Progenitor cell of endocrine pancreas (in vitro differentiated cells): Measurements from ENCODE around the gene PTGR3. TPM values are rescaled to one million over a fixed set of nuclear protein-coding genes. Genes with fewer than 3 reads are reported as not detected.
A peak's percentile ranks its signal among the peaks of the same experiment; 100 is the strongest.

ENCODE experiments used
- DNase-seq: peaks from one replicate; pipeline ENCODE4 v3.0.0; 2021; ENCODE audit warnings: low spot score; ENCODE audit not compliant: unreplicated experiment
- H3K27ac Mint-ChIP-seq: 2 replicates; pipeline ENCODE4 v1.8.0; 2021; ENCODE audit warnings: mild to moderate bottlenecking, moderate library complexity, mixed read lengths
- H3K27me3 Mint-ChIP-seq: 2 replicates; pipeline ENCODE4 v1.8.0; 2021; ENCODE audit warnings: mixed read lengths
- H3K36me3 Mint-ChIP-seq: 2 replicates; pipeline ENCODE4 v1.8.0; 2022; ENCODE audit warnings: mixed read lengths; ENCODE audit not compliant: insufficient read depth
- H3K4me1 Mint-ChIP-seq: 2 replicates; pipeline ENCODE4 v1.8.0; 2021; ENCODE audit warnings: low read depth, mixed read lengths
- H3K4me3 Mint-ChIP-seq: 2 replicates; pipeline ENCODE4 v1.8.0; 2021; ENCODE audit warnings: low read depth, mild to moderate bottlenecking, moderate library complexity, mixed read lengths
- H3K9me3 Mint-ChIP-seq: 2 replicates; pipeline ENCODE4 v1.8.0; 2021; ENCODE audit warnings: low read depth, mixed read lengths
- CTCF ChIP-seq: fragments of 200-600 bp; sonication (generic); IDR thresholded peaks from one replicate; pipeline ENCODE4 v1.5.0; 2021; ENCODE audit warnings: antibody characterized with exemption, mild to moderate bottlenecking; ENCODE audit not compliant: unreplicated experiment
- long read RNA-seq: library from polyadenylated mRNA; unstranded; transcript quantifications from one replicate; pipeline ENCODE4 v2.0.0, GENCODE V29; 2020
- total RNA-seq: library from RNA; stranded (reverse); gene quantifications from 2 replicates; pipeline ENCODE4 v1.2.1, GENCODE V29; 2021

Gene PTGR3
- 35.2 and 36.8 TPM in 2 replicates for total RNA-seq
- long read RNA-seq, full-length matches to known transcripts: 8 of 17 reads
- long read RNA-seq, partial matches to known transcripts: 0 of 17 reads
- long read RNA-seq, other reads (novel, unspliced or antisense): 9 of 17 reads

- H3K4me3 Mint-ChIP-seq: peak within 1 kb of the TSS; percentile 95
Measured at GRCh38 chr18:75209129-75209950, at the start of gene PTGR3. Gene PTGR3, minus strand, starts transcription at chr18:75209139. Its CDS starts 81 bp downstream, at chr18:75209058.

GRCh38 chr18:75257605-75258004 is 48.7 kb upstream of the PTGR3 start:
- no peak for DNase-seq
- Mint-ChIP-seq H3K9me3 (no peaks in the 10 kb centered on the region), H3K27me3 (no peaks in the 10 kb centered on the region), H3K27ac (no peak overlapping the region), H3K4me3 (no peak overlapping the region), H3K4me1 (peaks cover 17% of the 10 kb centered on the region), H3K36me3 (no peaks in the 10 kb centered on the region)
- no peak for TF ChIP-seq CTCF

More at GRCh38 chr18:75209129-75209950, at the start of gene PTGR3:
- Mint-ChIP-seq H3K4me1 (peaks cover 55% of the 10 kb centered on the region), H3K27ac (peak within 1 kb of the TSS; percentile 95), H3K27me3 (peaks cover 13% of the 10 kb centered on the region), H3K9me3 (no peaks in the 10 kb centered on the region), H3K36me3 (no peaks in the 10 kb centered on the region)
- no peak for TF ChIP-seq CTCF
- peak; percentile 54 for DNase-seq

GRCh38 chr18:75256376-75256775 is 47.4 kb upstream of the PTGR3 start:
- H3K4me3 Mint-ChIP-seq: no peak overlapping the region
- DNase-seq: no peak
- no peaks in the 10 kb centered on the region for H3K36me3 Mint-ChIP-seq
- no peak overlapping the region for H3K27ac Mint-ChIP-seq
- H3K4me1 Mint-ChIP-seq: peaks cover 17% of the 10 kb centered on the region
- no peaks in the 10 kb centered on the region for H3K9me3 Mint-ChIP-seq
- no peak for TF ChIP-seq CTCF
- no peaks in the 10 kb centered on the region for H3K27me3 Mint-ChIP-seq

- DNase-seq: no peak
- TF ChIP-seq CTCF: peak; percentile 21
- Mint-ChIP-seq H3K27ac (no peak overlapping the region), H3K4me3 (no peak overlapping the region), H3K9me3 (no peaks in the 10 kb centered on the region), H3K36me3 (no peaks in the 10 kb centered on the region), H3K4me1 (peaks cover 19% of the 10 kb centered on the region), H3K27me3 (no peaks in the 10 kb centered on the region)
Measured at GRCh38 chr18:75255094-75255493, 46.2 kb upstream of the PTGR3 start.

GRCh38 chr18:75253784-75254183 is 44.8 kb upstream of the PTGR3 start:
- Mint-ChIP-seq H3K27me3 (no peaks in the 10 kb centered on the region), H3K36me3 (no peaks in the 10 kb centered on the region), H3K9me3 (no peaks in the 10 kb centered on the region), H3K4me1 (peaks cover 19% of the 10 kb centered on the region), H3K4me3 (no peak overlapping the region), H3K27ac (no peak overlapping the region)
- no peak for TF ChIP-seq CTCF
- DNase-seq: no peak
